Thymus (tissue), 11 donors: ENCODE data around the gene LRMDA. TPM values are rescaled to one million over a fixed set of nuclear protein-coding genes. Genes with fewer than 3 reads are reported as not detected.

Experiments
- DNase-seq, 9 donors: peaks; one replicate each; pipeline ENCODE4 v3.0.0-alpha.2; 2013; ENCODE audit warnings: low spot score in 9 of 9, low read depth in 6 of 9, missing footprints in 1 of 9
- H3K27ac ChIP-seq, 2 donors: one replicate each; pipeline ENCODE4 v1.5.1; 2013; ENCODE audit warnings: control low read depth in 1 of 2, low read depth in 1 of 2, low read length in 1 of 2, mild to moderate bottlenecking in 1 of 2, moderate library complexity in 1 of 2
- H3K27me3 ChIP-seq, 2 donors: one replicate each; pipeline ENCODE4 v1.5.1; 2013; ENCODE audit warnings: low read length in 1 of 2; ENCODE audit not compliant: control insufficient read depth in 2 of 2, insufficient read depth in 1 of 2
- H3K36me3 ChIP-seq, 2 donors: one replicate each; pipeline ENCODE4 v1.5.1; 2013; ENCODE audit warnings: low read length in 1 of 2, mild to moderate bottlenecking in 1 of 2, moderate library complexity in 1 of 2; ENCODE audit not compliant: control insufficient read depth in 2 of 2, insufficient read depth in 2 of 2
- H3K4me1 ChIP-seq, 2 donors: one replicate each; pipeline ENCODE4 v1.5.1; 2013; ENCODE audit warnings: low read length in 2 of 2; ENCODE audit not compliant: control insufficient read depth in 2 of 2, insufficient read depth in 2 of 2
- H3K4me3 ChIP-seq, 2 donors: one replicate each; pipeline ENCODE4 v1.5.1; 2013; ENCODE audit warnings: low read length in 2 of 2, control low read depth in 1 of 2, mild to moderate bottlenecking in 1 of 2
- H3K9me3 ChIP-seq, 2 donors: one replicate each; pipeline ENCODE4 v1.5.1; 2013; ENCODE audit warnings: low read length in 1 of 2, mild to moderate bottlenecking in 1 of 2; ENCODE audit not compliant: control insufficient read depth in 2 of 2, insufficient read depth in 1 of 2
- WGBS: extraction: QIAGEN DNeasy Blood & Tissue Kit; methylation state at CpG from one replicate; pipeline ENCODE4 v1.1.7; 2013; 5-methylcytosine and 5-hydroxymethylcytosine counted together
- polyA plus RNA-seq: library from polyadenylated mRNA; stranded (reverse); fragments of 200-250 nt; gene quantifications from one replicate; pipeline ENCODE4 v1.2.3, GENCODE V29; 2013
- total RNA-seq: library from RNA; stranded (reverse); fragments of 120-200 nt; gene quantifications from one replicate; pipeline ENCODE4 v1.2.4, GENCODE V29; 2013
- donor health status: healthy.

Gene LRMDA
- total and polyA plus RNA-seq, 2 donors: 2.5 to 4.6 TPM

DNA sequence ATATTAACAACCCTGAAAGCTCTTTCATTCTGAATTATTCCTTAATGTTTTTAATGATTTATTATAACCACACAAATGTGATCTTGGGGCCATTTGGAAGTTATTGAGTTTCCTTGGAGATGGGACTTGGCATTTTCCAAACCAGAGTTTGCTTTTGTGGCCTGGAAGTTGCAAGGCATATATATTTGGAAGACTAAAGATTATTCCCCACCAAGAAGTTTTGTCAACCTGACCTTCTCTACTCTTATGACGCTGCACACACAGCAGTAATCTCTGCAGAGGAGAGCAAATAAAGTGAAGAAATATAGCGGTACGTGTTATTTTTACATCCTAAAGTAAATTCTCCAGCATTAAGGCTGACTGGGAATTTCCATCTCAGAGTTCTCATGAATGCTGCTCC is 397.0 kb downstream of the LRMDA start:
- Histone ChIP-seq H3K27me3 (no peaks in the 10 kb centered on the region), H3K4me1 (no peaks in the 10 kb centered on the region), H3K9me3 (no peaks in the 10 kb centered on the region), H3K27ac (no peak overlapping the region), H3K4me3 (no peak overlapping the region), H3K36me3 (no peaks in the 10 kb centered on the region)
- no peak for DNase-seq
- WGBS: 96% methylated on average over 3 of the region's 3 CpGs

GRCh38 chr10:75836064-75836463 is 404.6 kb downstream of the LRMDA start:
- H3K36me3 ChIP-seq: no peaks in the 10 kb centered on the region
- WGBS: 80% methylated on average over 3 of the region's 3 CpGs
- no peak overlapping the region for H3K4me3 ChIP-seq
- H3K4me1 ChIP-seq: no peaks in the 10 kb centered on the region
- DNase-seq: no peak
- H3K27me3 ChIP-seq: no peaks in the 10 kb centered on the region
- H3K27ac ChIP-seq: no peak overlapping the region
- H3K9me3 ChIP-seq: no peaks in the 10 kb centered on the region

DNA sequence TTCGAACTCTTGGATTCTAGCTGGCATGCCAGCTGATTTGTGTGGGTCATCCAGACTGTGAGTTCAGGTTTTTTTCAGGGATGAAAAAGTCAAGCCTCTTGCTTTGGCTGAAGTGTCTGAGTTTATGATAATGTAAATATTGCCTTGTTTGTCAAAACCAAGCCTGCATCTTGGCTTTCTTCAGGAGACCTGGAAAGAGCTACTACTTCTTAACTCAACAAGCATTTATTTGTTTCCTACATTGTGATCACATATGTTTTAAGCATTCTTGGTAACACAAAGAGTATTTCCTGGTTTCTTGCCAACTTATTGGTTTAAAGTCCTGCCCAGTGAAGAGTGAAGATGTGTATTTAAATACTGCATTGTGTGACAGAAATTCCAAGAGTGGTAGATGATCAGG is 407.1 kb downstream of the LRMDA start:
- Histone ChIP-seq H3K27me3 (no peaks in the 10 kb centered on the region), H3K27ac (no peak overlapping the region), H3K9me3 (no peaks in the 10 kb centered on the region), H3K4me1 (no peaks in the 10 kb centered on the region), H3K4me3 (no peak overlapping the region), H3K36me3 (no peaks in the 10 kb centered on the region)
- no peak for DNase-seq
- WGBS: 91% methylated on average over 1 of the region's 1 CpG

- H3K4me3 ChIP-seq: no peak overlapping the region
- no peak for DNase-seq
- no peak overlapping the region for H3K27ac ChIP-seq
- H3K27me3 ChIP-seq: no peaks in the 10 kb centered on the region
- no peaks in the 10 kb centered on the region for H3K9me3 ChIP-seq
- H3K4me1 ChIP-seq: no peaks in the 10 kb centered on the region
- WGBS: 90% methylated on average over 2 of the region's 2 CpGs
- H3K36me3 ChIP-seq: no peaks in the 10 kb centered on the region
Observed at GRCh38 chr10:75839020-75839419, 407.6 kb downstream of the LRMDA start.

GRCh38 chr10:75841266-75841665 is 409.8 kb downstream of the LRMDA start:
- DNase-seq: no peak
- Histone ChIP-seq H3K36me3 (no peaks in the 10 kb centered on the region), H3K9me3 (no peaks in the 10 kb centered on the region), H3K27me3 (no peaks in the 10 kb centered on the region), H3K27ac (no peak overlapping the region), H3K4me1 (no peaks in the 10 kb centered on the region), H3K4me3 (no peak overlapping the region)
- WGBS: 96% methylated on average over 3 of the region's 3 CpGs

- Histone ChIP-seq H3K36me3 (no peaks in the 10 kb centered on the region), H3K4me3 (no peak overlapping the region), H3K27ac (no peak overlapping the region), H3K4me1 (no peaks in the 10 kb centered on the region), H3K27me3 (no peaks in the 10 kb centered on the region), H3K9me3 (no peaks in the 10 kb centered on the region)
- no peak for DNase-seq
- WGBS: 75% methylated on average over 8 of the region's 8 CpGs
Observed at GRCh38 chr10:75845176-75845947, 413.9 kb downstream of the LRMDA start.

GRCh38 chr10:75847477-75847876 is 416.1 kb downstream of the LRMDA start:
- H3K36me3 ChIP-seq: no peaks in the 10 kb centered on the region
- no peaks in the 10 kb centered on the region for H3K27me3 ChIP-seq
- no peak for DNase-seq
- no peaks in the 10 kb centered on the region for H3K4me1 ChIP-seq
- H3K27ac ChIP-seq: no peak overlapping the region
- no peak overlapping the region for H3K4me3 ChIP-seq
- H3K9me3 ChIP-seq: no peaks in the 10 kb centered on the region

DNA sequence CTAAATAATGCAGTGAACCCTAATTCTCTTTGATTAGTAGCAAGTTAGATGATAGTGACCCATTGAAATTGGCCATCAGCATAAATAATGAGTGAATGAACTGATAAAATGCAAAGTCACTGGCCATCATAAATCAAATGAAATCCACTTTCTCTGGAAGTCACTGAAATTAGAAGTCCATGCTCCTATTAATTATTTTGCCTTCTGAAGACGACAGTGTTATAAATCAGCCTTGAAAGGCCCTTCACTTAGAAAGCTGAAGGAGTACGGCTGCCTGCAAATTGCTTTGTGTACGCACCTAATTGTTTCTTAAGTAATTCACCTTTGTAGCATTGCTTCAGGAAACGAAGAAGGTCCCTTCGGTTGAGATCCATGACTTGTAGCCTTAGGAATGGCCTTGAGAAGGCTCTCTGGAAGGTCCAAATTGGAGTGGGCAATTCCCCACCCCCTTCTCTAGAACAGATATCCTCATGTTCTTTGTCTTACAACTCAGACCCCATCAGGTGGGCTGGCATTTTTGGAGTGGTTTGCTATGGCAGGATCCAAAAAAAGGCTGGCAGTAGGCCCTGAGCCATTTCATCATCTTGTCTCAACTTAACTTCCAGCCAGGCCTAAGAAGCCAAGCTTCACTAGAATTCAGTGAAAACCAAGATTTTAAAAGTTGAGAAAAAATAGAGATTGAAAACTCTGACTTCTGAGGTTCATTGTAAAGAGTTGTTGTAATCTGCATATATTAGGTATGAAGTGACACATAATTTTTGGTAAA is 420.3 kb downstream of the LRMDA start:
- no peak overlapping the region for H3K27ac ChIP-seq
- H3K27me3 ChIP-seq: no peaks in the 10 kb centered on the region
- H3K4me3 ChIP-seq: no peak overlapping the region
- no peaks in the 10 kb centered on the region for H3K36me3 ChIP-seq
- no peak for DNase-seq
- 91% methylated on average over 5 of the region's 5 CpGs for WGBS
- no peaks in the 10 kb centered on the region for H3K9me3 ChIP-seq
- no peaks in the 10 kb centered on the region for H3K4me1 ChIP-seq

- H3K27ac ChIP-seq: no peak overlapping the region
- no peak overlapping the region for H3K4me3 ChIP-seq
- no peak for DNase-seq
- H3K9me3 ChIP-seq: no peaks in the 10 kb centered on the region
- 94% methylated on average over 3 of the region's 3 CpGs for WGBS
- no peaks in the 10 kb centered on the region for H3K27me3 ChIP-seq
- no peaks in the 10 kb centered on the region for H3K4me1 ChIP-seq
- H3K36me3 ChIP-seq: no peaks in the 10 kb centered on the region
Observed at GRCh38 chr10:75852851-75853484, 421.5 kb downstream of the LRMDA start.
